Right forelimb (tissue), 1 donor: ENCODE data around the gene NTHL1.

ENCODE experiments used
- DNase-seq: peaks from one replicate; pipeline ENCODE4 v3.0.0-alpha.2; 2018

Gene NTHL1

GRCh38 chr16:2083876-2084780 lies 36.5 kb upstream of the NTHL1 start:
- no peak for DNase-seq

GRCh38 chr16:2083409-2083808 lies 35.8 kb upstream of the NTHL1 start:
- no peak for DNase-seq

GRCh38 chr16:2082983-2083364 lies 35.3 kb upstream of the NTHL1 start:
- DNase-seq = no peak

- no peak for DNase-seq
Measured at GRCh38 chr16:2082171-2082982, 34.7 kb upstream of the NTHL1 start.

- DNase-seq = no peak
Measured at GRCh38 chr16:2081201-2082084, 33.8 kb upstream of the NTHL1 start.

GRCh38 chr16:2079991-2080390 lies 32.4 kb upstream of the NTHL1 start:
- DNase-seq = no peak

- no peak for DNase-seq
Measured at GRCh38 chr16:2079311-2079800, 31.7 kb upstream of the NTHL1 start.

- DNase-seq = no peak
Measured at GRCh38 chr16:2078691-2079090, 31.1 kb upstream of the NTHL1 start.

- no peak for DNase-seq
Measured at GRCh38 chr16:2078096-2078495, 30.5 kb upstream of the NTHL1 start.

- no peak for DNase-seq
Measured at GRCh38 chr16:2077696-2078095, 30.1 kb upstream of the NTHL1 start.

- DNase-seq = no peak
Measured at GRCh38 chr16:2077016-2077415, 29.4 kb upstream of the NTHL1 start.

GRCh38 chr16:2076072-2076865 lies 28.6 kb upstream of the NTHL1 start:
- no peak for DNase-seq

- DNase-seq = no peak
Measured at GRCh38 chr16:2075631-2076030, 28.0 kb upstream of the NTHL1 start.

- DNase-seq = no peak
Measured at GRCh38 chr16:2074071-2074470, 26.4 kb upstream of the NTHL1 start.

- no peak for DNase-seq
Measured at GRCh38 chr16:2072926-2073325, 25.3 kb upstream of the NTHL1 start.

- DNase-seq = no peak
Measured at GRCh38 chr16:2071454-2072202, 24.0 kb upstream of the NTHL1 start.

GRCh38 chr16:2070576-2071453 lies 23.2 kb upstream of the NTHL1 start:
- DNase-seq = no peak

- DNase-seq = no peak
Measured at GRCh38 chr16:2066139-2066538, 18.5 kb upstream of the NTHL1 start.

GRCh38 chr16:2064368-2064945 lies 16.8 kb upstream of the NTHL1 start:
- no peak for DNase-seq

- DNase-seq = no peak
Measured at GRCh38 chr16:2063861-2064260, 16.2 kb upstream of the NTHL1 start.
